A204.1 (cell line): Measurements from ENCODE around the gene INO80B.

Experiments used
- FAIRE-seq: peaks from 2 replicates; lab custom pipeline; 2012; peaks lifted over from hg19 to GRCh38; lab: Jason Lieb, UNC

INO80B gene

DNA sequence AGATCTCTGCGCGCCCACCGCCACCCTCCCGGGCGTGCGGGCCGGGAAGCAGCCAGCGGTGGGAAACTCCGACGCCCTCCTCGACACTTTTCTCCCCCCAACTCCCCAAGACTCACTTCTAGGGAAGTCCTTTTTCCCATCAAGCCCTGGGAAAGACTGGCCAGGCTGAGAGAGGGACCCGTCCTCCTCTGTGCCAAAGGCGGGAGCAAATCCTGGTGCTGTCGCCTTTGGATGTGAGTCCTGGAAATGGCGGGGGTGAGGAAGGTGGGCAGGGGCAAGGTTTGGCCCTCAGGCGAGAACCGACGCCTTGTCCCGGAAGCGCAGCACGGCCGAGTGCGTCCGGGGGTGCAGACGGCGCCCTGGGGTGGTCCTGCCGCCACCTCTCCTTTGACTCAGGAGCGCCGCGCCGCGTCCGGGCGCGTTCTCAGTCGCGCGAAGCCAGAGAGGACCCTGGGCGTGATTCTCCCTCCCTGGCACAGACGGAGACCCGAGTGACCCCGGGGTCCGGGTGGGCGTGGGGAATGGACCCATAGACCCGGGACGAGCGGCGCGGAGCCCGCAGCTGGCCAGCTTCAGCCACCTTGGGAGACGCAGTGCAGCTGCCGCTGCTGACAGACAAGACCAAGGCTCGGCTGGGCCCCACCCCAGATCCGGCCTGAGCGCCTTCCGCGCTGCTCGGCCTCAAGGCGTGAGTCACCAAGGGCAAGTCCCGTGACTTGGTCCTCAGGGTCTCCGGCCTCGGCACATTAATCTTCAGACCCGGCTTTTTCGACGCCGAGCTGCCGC lies 48.0 kb downstream of the INO80B start:
- FAIRE-seq: no peak

- no peak for FAIRE-seq
Measured at GRCh38 chr2:74503506-74504475, 48.9 kb downstream of the INO80B start.

- FAIRE-seq: no peak
Measured at GRCh38 chr2:74504591-74504990, 49.7 kb downstream of the INO80B start.

DNA sequence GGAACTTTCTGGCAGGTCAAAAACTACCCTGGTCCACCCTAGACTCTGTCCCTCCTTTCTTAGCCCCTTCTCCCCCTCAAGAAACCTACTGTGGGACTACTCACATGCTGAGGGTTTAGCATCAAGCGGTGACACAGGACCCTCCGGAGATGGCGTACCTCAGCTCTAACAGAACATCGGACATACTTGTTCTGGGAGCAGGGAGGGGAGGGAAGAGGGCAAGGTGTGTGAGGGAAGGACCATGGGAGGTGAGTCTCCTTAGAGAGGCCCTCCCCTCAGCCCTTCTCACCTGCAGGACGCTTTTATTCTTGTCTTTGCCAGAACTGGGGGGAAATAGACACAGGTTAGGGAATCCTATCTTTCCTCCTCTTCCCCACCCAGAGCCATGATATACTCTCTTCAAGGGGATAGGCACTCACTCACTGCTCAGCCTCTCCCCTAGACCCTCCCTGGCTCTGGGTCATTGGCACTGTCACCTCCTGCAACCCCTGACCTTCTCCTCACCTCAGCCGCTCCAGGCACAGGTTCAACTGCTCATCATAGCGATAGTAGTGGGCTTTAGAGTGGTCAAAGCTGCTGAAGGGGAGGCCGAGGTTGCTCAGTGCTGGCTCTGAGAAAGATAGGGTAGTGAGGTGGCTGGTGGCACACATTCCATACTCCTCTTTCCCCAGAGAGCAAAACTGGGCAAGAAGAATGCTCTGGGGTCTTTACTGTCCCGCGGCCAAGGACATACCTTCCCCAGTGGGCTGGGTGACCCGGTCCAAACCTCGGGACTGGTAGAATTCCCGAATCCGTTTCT lies 50.8 kb downstream of the INO80B start:
- FAIRE-seq: no peak

DNA sequence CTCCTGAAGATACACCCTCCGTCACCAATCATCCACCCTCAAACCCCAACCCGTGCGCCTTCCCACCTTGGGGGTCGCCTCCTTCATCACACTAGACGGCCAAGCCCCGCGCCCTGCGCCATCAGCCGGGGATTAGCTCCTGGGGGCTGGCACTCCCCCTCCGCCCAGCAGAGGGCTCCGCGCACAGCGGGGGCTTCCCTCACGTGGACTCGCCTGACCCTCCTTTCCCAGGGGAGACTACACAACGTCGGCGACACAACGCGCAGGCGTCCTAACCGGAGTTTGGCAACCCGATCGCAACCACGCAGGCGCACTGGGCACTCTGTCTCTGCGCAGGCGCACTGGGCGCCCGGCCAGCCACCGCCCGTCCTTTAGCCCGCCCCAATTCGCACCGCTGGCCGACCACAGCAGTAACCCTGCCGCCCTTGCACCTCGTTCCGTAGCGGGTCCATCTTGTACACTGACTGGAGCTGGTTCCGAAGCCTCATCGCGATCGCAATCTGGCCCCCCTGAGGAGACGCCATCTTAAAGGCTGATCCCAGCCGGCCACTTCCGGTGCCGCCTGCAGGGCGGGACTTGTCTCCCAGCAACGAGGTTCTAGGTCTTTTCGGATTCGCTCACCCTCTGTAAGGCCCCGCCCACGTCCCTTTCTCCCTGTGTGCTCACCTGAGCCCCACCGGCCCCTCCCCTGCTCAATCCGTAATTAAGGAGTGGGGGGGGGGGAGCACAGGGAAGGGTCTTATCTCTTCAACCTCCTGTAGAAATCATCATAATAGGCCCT lies 52.4 kb downstream of the INO80B start, which contains the start of gene PCGF1:
Gene PCGF1 (minus strand): TSS at position 551 of the 781 bp plus-strand sequence. CDS start 27 bp downstream, at position 524.
- FAIRE-seq: no peak
